ENCODE results near the gene ANKS1A.

ANKS1A gene

GRCh38 chr6:34951731-34952130 is 62.7 kb downstream of the ANKS1A start:
- no peak overlapping the region for H3K9ac ChIP-seq (ENCODE audit: low read length)
- no peaks in the 10 kb centered on the region for H3K79me2 ChIP-seq (ENCODE audit: low read length)
- no peaks in the 10 kb centered on the region for H3K9me3 ChIP-seq (replicated peaks; ENCODE audit: insufficient read depth, low read length)
- H3K4me3 ChIP-seq (ENCODE audit: low read length): no peak overlapping the region
- H3K4me2 ChIP-seq (ENCODE audit: low read depth, low read length): no peak overlapping the region
- 0 out of 2 replicates have a peak, but pooled peaks cover 5% of the 10 kb centered on the region for H3K4me1 ChIP-seq (ENCODE audit: low read length)
- no peaks in the 10 kb centered on the region for H4K20me1 ChIP-seq (ENCODE audit: insufficient read depth, low read length)
- H3K9me2 ChIP-seq (replicated peaks; ENCODE audit: insufficient read depth, low read length): no peaks in the 10 kb centered on the region
- TF ChIP-seq EZH2phosphoT487 (IDR thresholded peaks at IDR 0.05; ENCODE audit: low read length) (no peak), EZH2 (optimal IDR thresholded peaks at IDR 0.05; ENCODE audit: low read depth, low read length) (no peak), CTCF (IDR thresholded peaks at IDR 0.05; ENCODE audit: low read length) (no peak)
- no peak overlapping the region for H3K27ac ChIP-seq (ENCODE audit: low read length)
- no peaks in the 10 kb centered on the region for H3K27me3 ChIP-seq (replicated peaks; ENCODE audit: insufficient read depth, low read length)
- H3F3A ChIP-seq (ENCODE audit: insufficient read depth, low read length): no peaks in the 10 kb centered on the region
- no peak for DNase-seq
- no peak overlapping the region for H2AFZ ChIP-seq (ENCODE audit: low read length)
- H3K36me3 ChIP-seq (replicated peaks; ENCODE audit: insufficient read depth, low read length): no peaks in the 10 kb centered on the region

- Histone ChIP-seq H3K9ac (ENCODE audit: low read length) (no peak overlapping the region), H3K79me2 (ENCODE audit: low read length) (no peaks in the 10 kb centered on the region), H3K4me2 (ENCODE audit: low read depth, low read length) (no peak overlapping the region), H3K9me3 (replicated peaks; ENCODE audit: insufficient read depth, low read length) (no peaks in the 10 kb centered on the region), H3F3A (ENCODE audit: insufficient read depth, low read length) (no peaks in the 10 kb centered on the region), H3K36me3 (replicated peaks; ENCODE audit: insufficient read depth, low read length) (no peaks in the 10 kb centered on the region), H4K20me1 (ENCODE audit: insufficient read depth, low read length) (no peaks in the 10 kb centered on the region), H3K27me3 (replicated peaks; ENCODE audit: insufficient read depth, low read length) (no peaks in the 10 kb centered on the region), H3K9me2 (replicated peaks; ENCODE audit: insufficient read depth, low read length) (no peaks in the 10 kb centered on the region), H3K27ac (ENCODE audit: low read length) (no peak overlapping the region), H3K4me3 (ENCODE audit: low read length) (no peak overlapping the region), H2AFZ (ENCODE audit: low read length) (no peak overlapping the region), H3K4me1 (ENCODE audit: low read length) (no peaks in the 10 kb centered on the region)
- DNase-seq: no peak
- TF ChIP-seq EZH2 (optimal IDR thresholded peaks at IDR 0.05; ENCODE audit: low read depth, low read length) (no peak), CTCF (IDR thresholded peaks at IDR 0.05; ENCODE audit: low read length) (no peak), EZH2phosphoT487 (IDR thresholded peaks at IDR 0.05; ENCODE audit: low read length) (no peak)
Observed at GRCh38 chr6:34953061-34954025, 64.3 kb downstream of the ANKS1A start.

GRCh38 chr6:34955442-34955841 is 66.4 kb downstream of the ANKS1A start:
- Histone ChIP-seq H3K9me2 (replicated peaks; ENCODE audit: insufficient read depth, low read length) (no peaks in the 10 kb centered on the region), H3K36me3 (replicated peaks; ENCODE audit: insufficient read depth, low read length) (no peaks in the 10 kb centered on the region), H3K9ac (ENCODE audit: low read length) (no peak overlapping the region), H3F3A (ENCODE audit: insufficient read depth, low read length) (no peaks in the 10 kb centered on the region), H4K20me1 (ENCODE audit: insufficient read depth, low read length) (no peaks in the 10 kb centered on the region), H3K4me3 (ENCODE audit: low read length) (no peak overlapping the region), H3K9me3 (replicated peaks; ENCODE audit: insufficient read depth, low read length) (no peaks in the 10 kb centered on the region), H2AFZ (ENCODE audit: low read length) (no peak overlapping the region), H3K79me2 (ENCODE audit: low read length) (no peaks in the 10 kb centered on the region), H3K27me3 (replicated peaks; ENCODE audit: insufficient read depth, low read length) (no peaks in the 10 kb centered on the region), H3K4me2 (ENCODE audit: low read depth, low read length) (no peak overlapping the region), H3K4me1 (ENCODE audit: low read length) (no peaks in the 10 kb centered on the region), H3K27ac (ENCODE audit: low read length) (no peak overlapping the region)
- TF ChIP-seq CTCF (IDR thresholded peaks at IDR 0.05; ENCODE audit: low read length): no peak
- TF ChIP-seq EZH2 (optimal IDR thresholded peaks at IDR 0.05; ENCODE audit: low read depth, low read length): no peak
- TF ChIP-seq EZH2phosphoT487 (IDR thresholded peaks at IDR 0.05; ENCODE audit: low read length): no peak
- no peak for DNase-seq

All from MM.1S (cell line).